ENCODE measurements around the gene TMCC2.

The TMCC2 gene

GRCh38 chr1:205306929-205307566 lies 79.3 kb downstream of the TMCC2 start:
- no peak for TF ChIP-seq CTCF (IDR thresholded peaks at IDR 0.05; ENCODE audit: low read depth, low read length, missing control alignments)
- no peak overlapping the region for H3K4me3 ChIP-seq (replicated peaks; ENCODE audit: low read depth, low read length)
- DNase-seq (ENCODE audit: extremely low read depth, low read depth) = no peak

GRCh38 chr1:205309741-205310140 lies 82.0 kb downstream of the TMCC2 start:
- no peak for TF ChIP-seq CTCF (IDR thresholded peaks at IDR 0.05; ENCODE audit: low read depth, low read length, missing control alignments)
- no peak overlapping the region for H3K4me3 ChIP-seq (replicated peaks; ENCODE audit: low read depth, low read length)
- no peak for DNase-seq (ENCODE audit: extremely low read depth, low read depth)

GRCh38 chr1:205310976-205311704 lies 83.4 kb downstream of the TMCC2 start:
- DNase-seq (ENCODE audit: extremely low read depth, low read depth) = no peak
- no peak overlapping the region for H3K4me3 ChIP-seq (replicated peaks; ENCODE audit: low read depth, low read length)
- no peak for TF ChIP-seq CTCF (IDR thresholded peaks at IDR 0.05; ENCODE audit: low read depth, low read length, missing control alignments)

GRCh38 chr1:205312866-205313562 lies 85.3 kb downstream of the TMCC2 start:
- no peak for TF ChIP-seq CTCF (IDR thresholded peaks at IDR 0.05; ENCODE audit: low read depth, low read length, missing control alignments)
- H3K4me3 ChIP-seq (replicated peaks; ENCODE audit: low read depth, low read length) = no peak overlapping the region
- no peak for DNase-seq (ENCODE audit: extremely low read depth, low read depth)

- no peak for TF ChIP-seq CTCF (IDR thresholded peaks at IDR 0.05; ENCODE audit: low read depth, low read length, missing control alignments)
- no peak overlapping the region for H3K4me3 ChIP-seq (replicated peaks; ENCODE audit: low read depth, low read length)
- DNase-seq (ENCODE audit: extremely low read depth, low read depth) = no peak
These were observed 86.0 kb downstream of the TMCC2 start for GRCh38 chr1:205313563-205314308.

GRCh38 chr1:205315008-205315618 lies 87.4 kb downstream of the TMCC2 start:
- no peak overlapping the region for H3K4me3 ChIP-seq (replicated peaks; ENCODE audit: low read depth, low read length)
- no peak for DNase-seq (ENCODE audit: extremely low read depth, low read depth)
- TF ChIP-seq CTCF (IDR thresholded peaks at IDR 0.05; ENCODE audit: low read depth, low read length, missing control alignments) = no peak
